NCI-H2227 (cell line): Measurements from ENCODE around the gene F8.
"Not testable (repeated sequence)": the region's sequence is repeated elsewhere in the genome, so short reads cannot be mapped to it uniquely, and the experiment has no call there.

Source experiments
- DNase-seq: peaks from one replicate; lab custom pipeline; 2025; ENCODE audit not compliant: unreplicated experiment; lab: John Stamatoyannopoulos, UW

F8 gene

DNA sequence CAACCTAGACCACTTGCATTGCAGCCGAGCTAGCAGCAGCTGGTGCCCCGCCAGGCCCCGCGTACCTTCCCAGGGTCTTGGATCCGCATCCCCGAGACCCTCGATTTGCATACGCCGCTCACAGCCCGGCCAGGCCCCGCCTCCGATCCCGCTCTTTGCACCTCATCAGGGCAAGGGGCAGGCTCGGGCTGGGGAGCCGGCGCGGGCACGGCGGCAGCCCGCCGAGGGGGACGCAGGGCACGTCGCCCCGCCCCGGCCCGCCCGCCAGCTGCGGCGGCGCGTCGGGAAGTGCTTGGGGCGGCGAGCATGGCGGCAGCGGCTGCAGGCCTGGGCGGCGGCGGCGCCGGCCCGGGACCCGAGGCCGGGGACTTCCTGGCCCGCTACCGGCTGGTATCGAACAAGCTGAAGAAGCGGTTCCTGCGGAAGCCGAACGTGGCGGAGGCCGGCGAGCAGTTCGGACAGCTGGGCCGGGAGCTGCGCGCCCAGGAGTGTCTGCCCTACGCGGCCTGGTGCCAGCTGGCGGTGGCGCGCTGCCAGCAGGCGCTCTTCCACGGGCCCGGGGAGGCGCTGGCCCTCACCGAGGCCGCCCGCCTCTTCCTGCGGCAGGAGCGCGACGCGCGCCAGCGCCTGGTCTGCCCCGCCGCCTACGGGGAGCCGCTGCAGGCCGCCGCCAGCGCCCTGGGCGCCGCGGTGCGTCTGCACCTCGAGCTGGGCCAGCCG is 136.3 kb downstream of the F8 start, which contains the start of gene F8A1:
TSS of gene F8A1 (plus strand) at position 287 of the 720 bp plus-strand sequence. CDS start at position 307, 20 bp downstream.
- not testable (repeated sequence) for DNase-seq

DNA sequence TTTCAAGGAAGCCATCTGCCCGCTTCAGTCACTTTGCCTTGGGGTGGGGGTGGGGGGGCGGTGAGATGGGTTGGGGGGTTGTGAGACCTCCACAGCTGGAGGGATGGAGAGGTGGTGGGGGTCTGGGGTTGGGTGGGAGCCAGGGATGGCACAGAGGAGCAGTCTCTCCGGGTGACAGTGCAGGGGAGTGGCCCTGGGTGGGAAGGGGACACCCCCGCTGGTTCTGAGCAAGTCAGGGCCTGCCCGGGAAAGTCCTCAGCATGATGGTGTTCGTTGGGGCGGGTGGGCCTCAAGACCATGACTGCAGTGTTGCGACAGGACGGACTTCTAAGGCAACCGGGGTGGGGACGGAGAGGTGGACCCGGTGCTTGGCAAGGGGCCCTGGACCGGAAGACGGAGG is 137.0 kb downstream of the F8 start:
- not testable (repeated sequence) for DNase-seq

DNA sequence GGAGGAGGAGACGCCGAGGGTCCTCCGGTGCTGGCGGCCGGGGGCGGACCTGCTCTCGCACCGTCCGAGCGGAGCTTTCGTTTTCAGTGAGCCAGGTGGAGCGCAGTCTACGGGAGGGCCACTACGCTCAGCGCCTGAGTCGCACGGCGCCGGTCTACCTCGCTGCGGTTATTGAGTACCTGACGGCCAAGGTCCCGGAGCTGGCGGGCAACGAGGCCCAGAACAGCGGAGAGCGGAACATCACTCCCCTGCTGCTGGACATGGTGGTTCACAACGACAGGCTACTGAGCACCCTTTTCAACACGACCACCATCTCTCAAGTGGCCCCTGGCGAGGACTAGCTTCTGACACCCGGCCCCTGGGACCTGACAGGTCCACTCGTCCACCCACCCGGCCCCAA is 137.5 kb downstream of the F8 start:
- not testable (repeated sequence) for DNase-seq

DNA sequence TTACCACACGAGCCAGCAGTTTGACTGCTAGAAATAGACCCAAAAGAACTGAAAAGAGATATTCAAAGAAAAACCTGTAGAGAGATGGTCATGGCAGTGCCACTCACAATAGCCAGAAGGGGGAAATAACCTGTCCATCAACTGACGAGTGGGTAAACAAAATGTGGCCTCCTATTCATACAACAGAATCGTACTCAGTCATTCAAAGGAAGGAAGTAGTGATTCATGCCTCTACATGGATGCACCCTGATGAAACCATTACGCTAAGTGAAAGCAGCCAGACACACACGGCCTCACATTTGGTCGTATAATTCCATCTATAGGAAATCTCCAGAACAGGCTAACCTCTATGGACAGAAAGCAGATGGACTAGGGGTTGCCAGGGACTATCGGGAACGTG is 138.5 kb downstream of the F8 start:
- not testable (repeated sequence) for DNase-seq

DNA sequence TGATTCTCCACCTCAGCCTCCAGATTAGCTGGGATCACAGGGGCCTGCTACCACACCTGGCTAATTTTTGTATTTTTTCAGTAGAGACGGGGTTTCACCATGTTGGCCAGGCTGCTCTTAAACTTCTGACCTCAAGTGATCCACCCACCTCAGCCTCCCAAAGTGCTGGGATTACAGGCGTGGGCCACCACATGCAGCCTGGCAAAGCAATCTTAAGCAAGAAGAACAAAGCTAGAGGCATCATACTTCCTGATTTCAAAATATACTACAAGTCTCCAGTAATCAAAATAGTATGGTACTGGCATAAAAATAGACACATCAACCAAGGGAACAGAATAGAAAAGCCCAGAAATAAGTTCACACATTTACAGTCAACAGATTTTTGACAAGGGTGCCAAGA is 149.2 kb downstream of the F8 start:
- DNase-seq, result no peak

DNA sequence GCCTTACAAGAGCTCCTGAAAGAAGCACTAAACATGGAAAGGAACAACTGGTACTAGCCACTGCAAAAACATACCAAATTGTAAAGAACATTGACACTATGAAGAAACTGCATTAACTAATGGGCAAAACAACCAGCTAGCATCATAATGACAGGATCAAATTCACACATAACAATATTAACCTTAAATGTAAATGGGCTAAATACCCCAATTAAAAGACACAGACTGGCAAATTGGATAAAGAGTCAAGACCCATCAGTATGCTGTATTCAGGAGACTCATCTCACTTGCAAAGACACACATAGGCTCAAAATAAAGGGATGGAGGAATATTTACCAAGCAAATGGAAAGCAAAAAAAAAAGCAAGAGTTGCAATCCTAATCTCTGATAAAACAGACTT is 154.0 kb downstream of the F8 start:
- not testable (repeated sequence) for DNase-seq

DNA sequence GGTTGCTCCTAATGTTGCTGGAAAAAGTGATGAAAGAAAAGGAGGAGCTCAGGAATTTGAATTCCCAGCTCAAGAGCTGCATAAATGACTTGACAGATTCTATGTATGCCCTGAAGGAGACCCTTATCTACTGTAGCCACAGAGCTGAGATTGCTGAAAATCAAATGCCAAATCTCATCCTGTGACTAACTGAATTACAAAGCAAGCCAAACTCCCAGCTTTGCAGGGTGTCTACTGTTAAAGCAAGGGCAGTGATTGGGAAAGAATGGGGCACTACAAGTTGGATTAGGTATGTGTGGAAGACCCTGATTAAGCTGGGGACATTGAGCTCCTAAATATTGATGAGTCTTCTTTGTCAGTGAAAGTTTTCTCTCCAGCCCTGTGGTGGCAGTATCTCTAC is 167.3 kb downstream of the F8 start:
- no peak for DNase-seq

DNA sequence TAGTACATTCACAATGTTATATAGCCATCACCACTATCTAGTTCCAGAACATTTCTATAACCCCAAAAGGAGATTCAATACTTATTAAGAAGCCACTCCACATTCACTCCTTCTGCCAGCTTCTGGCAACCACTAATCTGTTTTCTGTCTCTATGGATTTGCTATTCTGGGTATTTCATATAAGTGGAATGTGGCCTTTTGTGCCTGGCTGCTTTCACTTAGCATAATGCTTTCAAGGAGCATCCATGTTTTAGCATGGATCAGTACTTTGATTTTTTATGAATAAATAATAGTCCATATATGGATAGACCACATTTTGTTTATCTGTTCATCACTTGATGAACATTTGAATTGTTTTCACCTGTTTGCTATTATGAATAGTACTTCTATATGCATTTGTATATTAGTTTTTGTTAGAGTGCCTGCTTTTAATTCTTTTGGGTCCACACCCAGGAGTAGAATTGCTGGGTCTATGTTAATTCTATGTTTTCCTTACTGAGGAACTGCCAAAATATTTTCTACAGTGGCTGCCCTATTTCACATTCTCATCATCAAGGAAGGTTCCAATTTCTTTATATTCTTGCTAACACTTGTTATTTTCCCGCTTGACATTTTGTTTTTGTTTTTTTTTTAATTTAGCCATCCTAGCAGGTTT is 171.4 kb downstream of the F8 start:
- no peak for DNase-seq

DNA sequence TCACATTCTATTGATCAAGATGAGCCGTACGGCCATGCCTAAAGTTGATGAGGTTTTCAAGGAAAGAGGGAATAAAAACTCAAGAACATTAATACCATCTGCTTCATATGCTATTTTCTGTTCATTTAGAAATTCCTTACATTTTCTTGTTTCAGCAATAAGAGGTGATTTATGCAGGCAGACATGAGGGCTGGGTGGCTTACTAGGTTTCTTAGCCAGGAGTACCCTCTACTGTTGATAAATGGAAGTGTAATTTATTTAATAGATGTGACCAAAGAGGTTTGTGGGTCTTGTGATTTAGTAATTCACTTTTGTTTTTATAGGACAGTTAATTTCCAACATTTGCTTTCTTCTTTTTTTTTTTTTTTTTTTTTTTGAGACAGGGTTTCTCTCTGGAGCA is 181.7 kb downstream of the F8 start:
- DNase-seq, result peak; percentile 17

DNA sequence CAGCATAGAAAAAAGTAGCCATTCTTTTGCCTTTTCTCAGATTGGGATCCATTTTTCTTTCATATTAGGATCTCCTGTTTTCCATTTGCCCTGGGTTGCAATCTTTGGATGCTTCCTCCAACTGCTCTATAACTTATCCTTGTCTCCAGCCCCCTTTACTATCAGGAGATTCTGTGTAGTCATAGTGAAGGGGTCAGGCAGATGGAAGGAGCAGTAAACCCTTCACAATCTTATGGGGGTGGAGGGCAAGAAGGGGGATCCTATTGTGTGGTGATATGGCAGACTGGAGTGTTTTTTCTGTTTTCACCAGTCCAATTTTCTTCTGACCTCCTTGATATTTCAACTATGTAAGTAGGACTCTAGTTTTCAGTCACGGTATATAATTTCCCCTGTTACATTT is 186.4 kb downstream of the F8 start:
- DNase-seq, result no peak

DNA sequence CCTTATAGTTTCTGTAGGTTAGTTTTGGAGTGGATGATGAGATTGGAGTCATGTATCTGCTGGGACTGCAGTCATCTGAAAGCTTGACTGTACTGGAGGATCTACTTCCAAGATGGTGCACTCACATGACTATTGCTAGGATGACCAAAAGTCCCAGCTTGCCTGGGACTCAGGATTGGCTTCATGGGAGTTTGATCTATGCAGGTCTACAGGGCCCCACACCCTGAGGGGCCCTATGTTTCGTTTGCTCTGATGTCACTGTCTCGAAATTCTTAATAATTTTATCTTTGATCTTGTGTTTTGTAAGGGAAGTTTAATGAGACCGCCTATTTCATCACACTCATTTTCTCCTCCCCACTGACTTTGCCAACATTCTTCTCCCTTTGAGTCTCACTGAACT is 188.0 kb downstream of the F8 start, which contains the start of gene SMIM9:
TSS of gene SMIM9 (minus strand) at position 101 of the 400 bp plus-strand sequence. CDS start 3,806 bp downstream, outside the sequence.
- DNase-seq, result no peak

DNA sequence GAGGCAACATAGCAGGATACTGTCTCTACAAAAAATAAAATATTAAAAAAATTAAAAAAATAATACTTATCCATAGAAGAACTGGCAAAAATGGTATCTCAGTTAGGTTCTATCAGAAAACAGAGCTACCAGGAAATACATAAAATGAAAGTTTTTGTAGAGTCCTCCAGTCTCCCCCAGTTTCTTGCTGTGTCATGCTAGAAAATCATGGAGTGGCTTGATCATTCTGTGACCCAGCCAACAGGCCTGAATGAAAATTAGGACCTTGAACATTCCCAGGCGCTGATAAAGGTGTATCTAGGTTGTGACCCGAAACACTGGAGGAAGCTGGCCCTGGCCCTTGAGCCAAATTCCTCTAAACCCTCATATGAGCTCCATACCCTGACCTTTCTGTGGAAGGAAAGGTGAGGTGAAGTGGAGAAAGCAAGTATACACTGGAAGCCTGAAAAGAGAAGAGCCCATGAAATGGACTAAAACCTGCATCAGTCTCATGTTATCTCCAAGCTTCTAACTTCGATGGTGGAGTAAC is 188.7 kb downstream of the F8 start:
- DNase-seq, result no peak

DNA sequence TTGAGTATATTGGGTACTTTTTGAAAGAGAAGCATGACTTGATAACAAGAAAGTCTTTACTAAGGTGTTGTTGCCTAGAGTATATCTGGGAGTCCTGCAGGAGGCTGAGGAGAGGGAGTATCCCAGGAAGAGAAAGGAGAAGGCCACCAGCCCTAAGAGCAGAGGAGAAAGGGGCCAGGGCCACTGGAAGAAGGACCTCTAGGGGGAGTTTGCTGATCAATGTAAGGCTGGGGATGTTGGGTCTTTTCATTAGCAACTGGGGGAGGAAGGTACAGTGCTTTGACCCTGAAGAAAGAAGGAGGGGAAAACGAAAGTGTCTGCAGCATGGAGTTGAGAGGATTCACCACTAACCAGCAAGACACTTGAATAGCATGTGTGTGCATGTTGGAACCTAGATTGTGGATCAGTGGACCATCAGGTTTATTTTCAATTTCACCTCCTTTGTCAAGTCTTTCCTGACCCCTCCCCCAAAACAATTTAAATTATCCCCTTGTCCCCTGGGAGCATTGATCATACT is 192.5 kb downstream of the F8 start:
- DNase-seq, result no peak

DNA sequence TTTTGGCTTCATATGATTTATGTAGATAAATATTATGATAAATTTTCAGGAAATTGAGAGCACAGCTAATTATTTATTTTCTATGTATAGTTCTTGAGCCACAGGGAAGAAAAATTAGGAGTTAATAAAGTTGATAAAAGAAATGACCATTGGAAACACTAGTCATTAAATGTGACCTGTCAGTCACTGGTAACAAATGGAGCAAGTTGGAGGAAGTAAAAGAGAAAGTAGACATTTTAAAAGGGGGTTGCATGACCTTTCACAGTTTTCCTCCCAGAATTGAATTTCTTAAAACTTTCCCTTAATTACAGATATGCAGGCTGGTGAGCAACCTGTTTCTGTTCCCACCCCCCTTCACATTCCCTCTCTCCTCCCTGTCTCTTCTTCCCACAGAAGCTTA is 193.4 kb downstream of the F8 start:
- no peak for DNase-seq

DNA sequence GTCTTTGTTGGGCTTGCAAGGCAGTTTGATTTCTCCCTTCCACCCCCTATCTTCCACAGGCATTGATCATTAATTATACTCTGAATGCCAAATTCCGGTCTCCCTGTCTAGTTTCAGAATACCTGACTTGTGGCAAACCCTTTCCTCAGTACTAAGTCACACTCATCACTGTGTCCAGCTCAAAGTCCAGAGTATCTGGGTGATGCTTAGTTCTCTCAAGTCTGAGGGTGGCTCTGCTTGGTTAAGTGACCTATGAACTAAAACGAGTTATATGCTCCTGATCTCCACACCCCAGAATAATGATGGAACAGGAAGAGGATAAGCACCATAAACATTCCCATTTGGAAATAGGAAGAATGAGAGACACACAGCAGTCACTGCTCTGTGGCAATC is 194.5 kb downstream of the F8 start:
- DNase-seq, result no peak

DNA sequence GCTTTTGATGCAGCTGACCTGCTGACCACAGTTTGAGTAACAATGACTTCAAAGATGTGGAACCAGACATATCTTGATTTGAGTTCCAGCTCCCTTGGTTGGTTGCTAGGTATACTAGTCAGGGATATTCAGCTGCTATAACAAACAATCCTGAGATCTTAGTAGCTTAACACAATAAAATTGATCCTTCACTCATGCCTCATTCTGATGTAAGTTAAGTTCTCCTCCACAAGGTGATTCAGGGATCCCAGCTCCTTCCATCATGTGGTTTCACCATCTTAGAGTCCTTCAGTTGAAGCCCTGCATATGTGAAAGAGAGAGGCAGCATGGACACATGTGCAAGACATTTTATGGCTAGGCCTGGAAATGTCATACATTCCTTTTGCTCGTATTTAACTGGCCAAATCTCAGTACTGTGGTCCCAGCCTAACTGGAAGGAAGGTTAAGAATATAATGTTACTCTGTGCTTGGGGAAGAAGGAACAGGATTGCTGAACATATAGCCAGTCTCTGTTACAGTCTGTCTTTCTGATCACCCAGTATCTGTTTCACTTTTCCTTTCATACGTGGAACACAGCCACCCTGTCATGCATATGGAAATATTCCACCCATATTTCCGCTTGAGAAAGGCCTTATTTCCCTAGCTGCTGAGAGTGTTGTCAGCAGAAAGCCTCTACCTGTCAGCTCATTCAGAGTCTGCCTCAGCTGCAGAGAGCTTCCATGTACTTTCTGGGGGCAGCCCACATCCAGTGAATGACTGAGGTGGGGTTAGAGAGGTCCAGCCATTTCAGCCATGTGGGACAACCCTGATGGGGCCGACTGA is 195.1 kb downstream of the F8 start:
- no peak for DNase-seq

DNA sequence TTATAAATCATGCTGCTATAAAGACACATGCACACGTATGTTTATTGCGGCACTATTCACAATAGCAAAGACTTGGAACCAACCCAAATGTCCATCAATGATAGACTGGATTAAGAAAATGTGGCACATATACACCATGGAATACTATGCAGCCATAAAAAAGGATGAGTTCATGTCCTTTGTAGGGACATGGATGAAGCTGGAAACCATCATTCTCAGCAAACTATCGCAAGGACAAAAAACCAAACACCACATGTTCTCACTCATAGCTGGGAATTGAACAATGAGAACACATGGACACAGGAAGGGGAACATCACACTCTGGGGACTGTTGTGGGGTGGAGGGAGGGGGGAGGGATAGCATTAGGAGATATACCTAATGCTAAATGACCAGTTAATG is 196.9 kb downstream of the F8 start:
- DNase-seq, result not testable (repeated sequence)

DNA sequence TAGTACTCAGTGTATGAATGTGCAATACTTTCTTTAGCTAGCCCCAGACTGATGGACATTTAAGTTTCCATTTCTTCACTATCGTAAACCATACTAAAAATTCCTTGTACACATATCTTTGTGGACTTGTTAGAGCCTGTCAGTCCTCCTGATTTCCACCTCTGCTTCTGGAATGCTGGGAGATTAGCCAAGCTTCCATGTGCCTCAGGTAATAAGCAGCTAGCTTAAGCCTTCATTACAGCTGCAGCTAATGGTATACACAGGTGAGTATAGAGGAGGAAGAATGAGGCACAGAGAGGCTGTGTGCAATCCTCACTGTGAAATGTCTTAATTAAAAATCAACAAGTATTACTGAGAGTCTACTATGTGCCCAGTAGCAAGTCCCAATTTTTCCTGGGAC is 197.9 kb downstream of the F8 start:
- no peak for DNase-seq

DNA sequence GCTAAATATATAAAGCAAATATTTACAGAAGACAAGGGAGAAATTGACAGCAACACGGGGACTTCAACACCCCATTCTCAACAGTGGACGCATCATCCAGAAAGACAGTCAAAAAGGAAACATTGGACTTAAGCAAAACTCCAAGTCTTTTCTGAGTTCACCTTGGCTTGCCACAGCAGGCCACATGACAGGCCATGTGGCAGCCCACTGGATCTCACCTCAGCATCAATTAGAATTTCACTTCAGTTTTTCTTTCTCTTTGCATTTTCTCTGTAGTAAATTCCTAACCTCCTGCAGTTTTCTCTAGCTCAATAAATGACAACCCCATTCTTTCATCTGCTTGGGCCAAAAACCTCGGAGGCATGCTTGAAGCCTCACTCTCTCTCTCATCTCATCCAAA is 200.5 kb downstream of the F8 start:
- no peak for DNase-seq

DNA sequence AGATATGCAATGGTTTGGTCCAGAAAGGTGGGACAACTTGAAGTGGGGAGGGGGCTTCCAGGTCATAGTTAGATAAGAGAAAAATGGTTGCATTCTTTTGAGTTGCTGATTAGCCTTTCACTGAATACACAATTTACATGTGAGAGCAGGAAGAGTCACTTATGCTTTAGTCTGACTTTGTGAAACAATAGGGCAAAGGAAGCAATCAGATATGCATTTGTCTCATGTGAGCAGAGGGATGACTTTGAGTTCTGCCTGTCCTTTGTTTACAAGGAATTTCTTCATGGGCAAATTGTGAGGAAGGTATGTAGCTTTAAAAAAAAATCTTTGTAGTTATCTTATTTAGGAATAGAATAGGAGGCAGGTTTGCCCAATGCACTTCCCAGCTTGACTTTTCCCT is 201.0 kb downstream of the F8 start:
- DNase-seq, result no peak

DNA sequence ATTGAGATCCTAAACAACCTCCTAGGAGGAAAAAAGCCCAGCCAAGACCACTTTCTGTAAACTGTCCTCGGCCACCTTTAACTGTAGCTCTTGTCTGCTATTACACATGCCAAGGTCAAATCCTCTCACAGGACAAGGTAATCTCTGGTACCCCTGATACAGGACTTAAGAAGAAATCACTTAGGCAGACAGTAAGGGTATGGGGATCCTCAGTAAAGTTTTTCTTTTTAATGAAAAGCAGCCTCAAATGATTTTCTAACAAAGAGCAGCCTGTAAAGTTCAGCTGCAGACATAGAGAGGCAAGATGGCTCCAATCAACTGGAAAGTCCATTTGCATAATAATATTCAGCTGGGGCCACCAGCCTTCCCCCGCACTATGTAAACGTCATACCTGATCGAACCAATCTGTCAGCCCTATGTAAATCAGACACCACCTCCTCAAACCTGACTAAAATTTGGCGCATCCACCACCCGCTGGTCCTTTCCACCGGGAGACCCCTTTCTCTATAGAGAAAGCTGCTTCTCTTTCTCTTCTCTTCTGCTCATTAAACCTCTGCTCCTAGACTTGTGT is 202.7 kb downstream of the F8 start:
- peak; percentile 15 for DNase-seq
